T-helper 17 cell (primary cell): ENCODE results near the gene FAM229A. TPM values are rescaled to one million over a fixed set of nuclear protein-coding genes. Genes with fewer than 3 reads are reported as not detected.
"Not testable (repeated sequence)": the region's sequence is repeated elsewhere in the genome, so short reads cannot be mapped to it uniquely, and the experiment has no call there.

Experiments
- ATAC-seq: fragments of 150-1000 bp; cut with Tn5 transposase; 2 replicates; pipeline ENCODE4 v1.10.0; 2021; ENCODE audit warnings: mild to moderate bottlenecking, moderate library complexity
- DNase-seq, 3 donors: peaks; one replicate each; pipeline versions ENCODE4 v3.0.0 to v3.0.0-alpha.2; 2020 to 2021
- H3K9me3 ChIP-seq: one replicate; pipeline ENCODE4 v1.7.0; 2013; ENCODE audit warnings: low read length, mild to moderate bottlenecking; ENCODE audit not compliant: control insufficient read depth, poor library complexity, severe bottlenecking
- H3K27ac Mint-ChIP-seq: one replicate; pipeline ENCODE4 v1.8.0; 2022; ENCODE audit warnings: mild to moderate bottlenecking, moderate library complexity, mixed read lengths
- H3K27me3 Mint-ChIP-seq: one replicate; pipeline ENCODE4 v1.8.0; 2022; ENCODE audit warnings: mixed read lengths
- H3K36me3 Mint-ChIP-seq: one replicate; pipeline ENCODE4 v1.8.0; 2022; ENCODE audit warnings: low read depth, mixed read lengths
- H3K4me1 Mint-ChIP-seq: one replicate; pipeline ENCODE4 v1.8.0; 2022; ENCODE audit warnings: mild to moderate bottlenecking, mixed read lengths
- H3K4me3 Mint-ChIP-seq: one replicate; pipeline ENCODE4 v1.8.0; 2022; ENCODE audit warnings: mild to moderate bottlenecking, moderate library complexity, mixed read lengths
- total RNA-seq, 4 donors: library from RNA in 2 of 4; stranded (reverse) in 2 of 4; gene quantifications; one replicate each; pipeline ENCODE4 v1.2.3 and lab custom pipeline; 2022 to 2026

The FAM229A gene, protein sequence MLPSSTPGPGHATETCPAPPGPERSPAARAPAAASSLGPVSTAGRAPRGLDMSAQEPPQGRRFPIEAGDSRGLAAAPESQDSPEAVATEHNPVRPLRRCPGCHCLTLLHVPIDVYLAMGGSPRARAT
- 10 to 100 TPM; 30.1 to 32.9 TPM for total RNA-seq
- total RNA-seq (lab: John Stamatoyannopoulos, UW) = 24.2 to 24.8 reads per million in 2 donors

DNA sequence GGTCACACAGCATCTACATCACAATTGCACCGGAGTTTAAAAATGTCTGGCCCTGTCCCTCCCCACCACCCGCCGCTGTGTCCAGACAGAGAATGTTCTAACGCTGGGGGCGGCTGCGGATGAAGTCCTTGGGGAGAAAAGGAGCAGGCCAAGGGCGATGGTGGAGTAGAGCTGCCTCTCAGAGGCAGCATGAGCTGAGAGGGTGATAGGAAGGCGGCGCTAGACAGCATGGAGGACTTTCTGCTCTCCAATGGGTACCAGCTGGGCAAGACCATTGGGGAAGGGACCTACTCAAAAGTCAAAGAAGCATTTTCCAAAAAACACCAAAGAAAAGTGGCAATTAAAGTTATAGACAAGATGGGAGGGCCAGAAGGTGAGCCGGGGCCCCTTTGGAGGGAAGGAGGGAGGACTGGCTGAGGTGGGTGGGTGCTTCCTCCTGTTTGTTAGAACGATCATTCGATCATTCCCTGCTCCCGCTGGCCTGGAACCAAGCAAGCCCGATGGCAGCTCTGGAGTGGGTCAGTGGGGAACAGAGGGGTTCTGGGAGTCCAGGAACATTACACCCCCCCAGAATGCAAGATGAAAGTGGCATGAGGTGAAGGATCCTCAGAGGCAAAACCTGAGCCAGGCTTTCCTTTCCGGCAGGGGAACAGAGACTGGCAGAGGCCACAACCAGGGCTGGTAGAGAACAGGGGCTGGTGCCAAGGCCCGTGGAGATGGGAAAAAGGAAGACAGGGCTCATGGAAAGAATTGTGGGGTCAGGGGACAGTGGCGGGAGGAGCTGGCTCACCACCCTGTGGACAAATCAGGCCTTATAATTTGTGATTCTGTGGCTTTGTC lies at the start of gene FAM229A, which contains the start of gene TSSK3:
Gene FAM229A (minus strand): TSS at position 12 of the 840 bp plus-strand sequence. CDS start 394 bp downstream, outside the sequence.
Gene TSSK3 (plus strand): TSS at position 66 of the 840 bp plus-strand sequence. CDS start 163 bp downstream, at position 229.
- peak within 1 kb of the TSS; percentile 28 for H3K4me3 Mint-ChIP-seq
- H3K9me3 ChIP-seq = no peaks in the 10 kb centered on the region
- peaks cover 18% of the 10 kb centered on the region for H3K4me1 Mint-ChIP-seq
- peak within 1 kb of the TSS; percentile 45 for H3K27ac Mint-ChIP-seq
- peaks cover 12% of the 10 kb centered on the region for H3K27me3 Mint-ChIP-seq
- DNase-seq (no peak), ATAC-seq (no peak)
- H3K36me3 Mint-ChIP-seq = peaks cover 3% of the 10 kb centered on the region

DNA sequence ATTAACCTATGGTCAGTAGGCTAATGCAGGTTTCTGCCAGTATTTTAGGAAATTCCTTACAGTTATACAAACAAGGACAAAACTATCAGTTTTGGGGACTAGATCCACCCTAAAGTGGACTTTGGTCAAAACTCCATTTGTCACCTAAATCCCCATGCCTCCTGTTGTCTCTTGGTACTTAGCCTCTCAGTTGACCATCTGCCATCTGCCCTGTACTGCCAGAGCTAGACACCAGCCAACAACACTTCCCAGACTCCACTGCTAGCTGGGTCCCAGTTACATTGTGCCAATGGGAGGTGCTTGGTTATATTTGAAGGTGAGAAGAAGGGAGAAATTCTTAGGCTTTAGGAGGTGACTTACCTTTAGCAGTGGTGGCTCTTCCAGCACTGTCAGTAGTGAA lies 49.0 kb upstream of the FAM229A start:
- peaks cover 26% of the 10 kb centered on the region for H3K27me3 Mint-ChIP-seq
- peaks cover 3% of the 10 kb centered on the region for H3K36me3 Mint-ChIP-seq
- no peak overlapping the region for H3K27ac Mint-ChIP-seq
- peaks cover 6% of the 10 kb centered on the region for H3K4me1 Mint-ChIP-seq
- no peaks in the 10 kb centered on the region for H3K9me3 ChIP-seq
- H3K4me3 Mint-ChIP-seq = no peak overlapping the region
- no peak for DNase-seq
- no peak for ATAC-seq

DNA sequence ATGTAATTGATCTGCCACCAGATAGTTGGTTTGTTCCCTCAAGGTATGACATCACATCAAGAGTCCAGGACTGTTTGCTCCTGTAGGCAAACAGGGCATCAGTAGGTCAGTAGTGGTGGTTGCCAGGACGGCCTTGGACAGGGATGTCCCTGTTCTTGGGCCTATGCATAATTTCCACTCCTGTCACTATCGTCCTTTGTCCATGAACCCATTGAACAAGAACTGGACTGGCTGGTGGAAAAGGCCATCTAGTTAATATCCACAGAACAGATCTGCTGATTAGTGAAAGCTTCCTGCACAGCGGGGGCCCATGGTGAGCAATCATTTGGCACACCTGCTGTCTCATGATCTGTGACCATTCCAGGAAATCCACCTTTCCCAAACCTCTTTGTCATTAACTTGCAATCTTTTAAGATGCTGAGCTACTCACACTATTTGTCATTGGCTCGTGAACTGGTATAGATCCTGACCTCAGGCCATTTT lies 44.4 kb upstream of the FAM229A start:
- DNase-seq = no peak
- Mint-ChIP-seq H3K27ac (no peak overlapping the region), H3K36me3 (no peaks in the 10 kb centered on the region), H3K4me3 (no peak overlapping the region), H3K27me3 (peaks cover 3% of the 10 kb centered on the region), H3K4me1 (no peaks in the 10 kb centered on the region)
- no peak for ATAC-seq
- H3K9me3 ChIP-seq = no peaks in the 10 kb centered on the region

DNA sequence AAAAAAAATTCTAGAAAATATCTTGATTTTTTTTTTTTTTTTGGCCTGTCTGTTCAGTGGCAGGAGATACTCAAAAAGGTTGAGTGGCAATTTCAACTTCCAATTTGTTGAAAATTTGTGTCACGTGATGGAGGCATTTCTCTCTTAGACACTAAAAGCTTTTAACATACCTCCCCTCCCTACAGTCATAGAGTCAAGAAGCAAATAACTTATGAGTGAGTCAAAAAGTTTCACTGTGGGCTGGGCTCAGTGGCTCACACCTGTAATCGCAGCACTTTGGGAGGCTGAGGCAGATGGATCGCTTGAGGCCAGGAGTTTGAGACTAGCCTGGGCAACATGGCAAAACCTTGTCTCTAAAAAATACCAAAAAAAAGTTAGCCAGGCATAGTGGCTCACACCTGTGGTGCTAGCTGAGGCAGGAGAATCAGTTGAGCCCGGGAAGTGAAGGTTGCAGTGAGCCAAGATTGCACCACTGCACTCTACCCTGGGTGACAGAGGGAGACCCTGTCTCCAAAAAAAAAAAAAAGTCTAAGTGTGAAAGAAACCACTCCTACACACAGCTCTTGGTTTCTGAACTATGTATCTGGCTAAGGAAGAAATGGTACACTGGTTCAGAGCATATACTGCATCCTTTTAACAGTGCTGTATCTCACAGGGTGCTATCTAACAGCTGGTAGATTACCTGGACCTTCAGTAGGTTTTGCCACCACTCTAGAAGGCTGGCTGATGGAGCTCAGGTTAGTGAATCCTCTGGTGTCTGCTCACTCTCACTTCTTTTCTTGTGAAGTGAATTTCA lies 43.6 kb upstream of the FAM229A start:
- H3K4me3 Mint-ChIP-seq = no peak overlapping the region
- DNase-seq (no peak), ATAC-seq (no peak)
- H3K27me3 Mint-ChIP-seq = no peaks in the 10 kb centered on the region
- no peaks in the 10 kb centered on the region for H3K4me1 Mint-ChIP-seq
- H3K9me3 ChIP-seq = no peaks in the 10 kb centered on the region
- H3K27ac Mint-ChIP-seq = no peak overlapping the region
- no peaks in the 10 kb centered on the region for H3K36me3 Mint-ChIP-seq

DNA sequence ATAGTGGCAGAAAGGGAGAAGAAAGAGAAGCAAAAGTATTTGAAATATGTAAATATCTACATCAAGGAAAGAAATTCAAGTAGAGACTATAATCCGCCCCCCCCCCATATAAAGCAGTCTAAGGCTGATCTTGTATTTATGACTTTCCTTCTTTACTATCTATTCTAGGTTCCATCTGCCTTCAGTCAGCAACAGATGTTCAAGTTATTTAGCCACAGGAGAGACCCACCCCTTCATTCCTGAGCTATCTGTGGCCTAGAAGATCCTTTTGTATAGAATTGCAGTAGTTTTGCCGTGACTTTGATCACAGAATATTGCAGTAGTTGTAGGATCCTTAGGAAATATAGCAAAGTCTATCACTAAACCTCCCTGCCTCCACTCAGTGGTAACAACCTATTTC lies 42.7 kb upstream of the FAM229A start:
- no peak overlapping the region for H3K27ac Mint-ChIP-seq

DNA sequence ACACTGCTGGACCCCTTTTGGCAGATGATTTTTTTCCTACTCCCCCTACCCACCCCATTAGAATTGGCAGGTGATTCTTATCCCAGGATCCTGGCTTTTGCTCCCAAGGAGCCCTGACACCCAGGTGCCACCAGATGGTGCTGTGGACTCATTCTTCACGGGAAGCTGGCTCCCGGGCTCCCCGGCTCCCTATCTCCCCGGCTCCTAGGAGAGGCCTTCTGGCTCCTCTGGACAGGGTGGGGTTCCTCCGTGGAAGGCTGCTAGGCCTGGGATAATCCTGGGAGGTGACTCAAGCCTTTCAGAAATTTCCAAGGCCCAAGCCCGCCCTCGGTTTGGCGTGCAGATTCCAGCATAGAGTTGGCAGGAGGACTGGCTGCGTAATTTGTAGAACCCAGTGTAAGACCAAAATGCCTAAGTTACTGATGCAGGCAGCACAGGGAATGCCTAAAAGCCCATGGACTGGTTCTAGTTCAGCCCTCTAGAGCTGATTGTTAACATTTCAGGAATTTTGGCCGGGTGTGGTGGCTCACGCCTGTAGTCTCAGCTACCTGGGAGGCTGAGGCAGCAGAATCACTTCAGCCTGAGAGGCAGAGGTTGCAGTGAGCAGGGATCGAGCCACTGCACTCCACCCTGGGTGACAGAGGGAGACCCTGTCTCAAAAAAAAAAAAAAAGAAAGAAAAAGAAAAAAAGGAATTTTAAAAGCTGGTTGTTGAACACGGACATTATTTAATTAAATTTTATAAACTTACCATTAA lies 38.8 kb upstream of the FAM229A start:
- DNase-seq = peak; percentile 25 to 35 (median 29)
- ATAC-seq = peak; percentile 78
- H3K36me3 Mint-ChIP-seq = no peaks in the 10 kb centered on the region
- H3K4me3 Mint-ChIP-seq = no peak overlapping the region
- no peaks in the 10 kb centered on the region for H3K27me3 Mint-ChIP-seq
- peaks cover 2% of the 10 kb centered on the region for H3K4me1 Mint-ChIP-seq
- no peak overlapping the region for H3K27ac Mint-ChIP-seq
- no peaks in the 10 kb centered on the region for H3K9me3 ChIP-seq

More for the DNA sequence above, 42.7 kb upstream of the FAM229A start:
- Mint-ChIP-seq H3K4me1 (peaks cover 2% of the 10 kb centered on the region), H3K27me3 (no peaks in the 10 kb centered on the region), H3K36me3 (no peaks in the 10 kb centered on the region), H3K4me3 (no peak overlapping the region)
- ATAC-seq = no peak
- no peak for DNase-seq
- H3K9me3 ChIP-seq = no peaks in the 10 kb centered on the region

DNA sequence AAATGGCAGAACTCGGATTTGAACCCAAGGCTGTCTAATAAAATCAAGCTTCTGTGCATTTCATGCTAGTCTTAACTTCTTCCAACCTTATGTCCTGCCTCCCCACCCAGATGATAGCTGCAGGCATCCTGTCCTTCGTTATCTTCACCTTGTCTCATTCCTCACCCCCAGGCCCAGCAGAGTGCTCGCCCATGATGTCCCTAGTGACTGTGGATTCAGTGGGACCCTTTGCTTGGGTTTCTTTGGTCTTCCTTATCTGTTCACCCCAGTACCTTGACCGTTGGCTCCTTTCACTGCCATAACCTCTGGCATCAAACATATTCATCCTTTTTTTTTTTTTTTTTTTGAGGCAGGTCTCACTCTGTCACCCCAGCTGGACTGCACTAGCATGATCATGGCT lies 37.6 kb upstream of the FAM229A start:
- H3K4me1 Mint-ChIP-seq = peaks cover 6% of the 10 kb centered on the region
- no peak overlapping the region for H3K4me3 Mint-ChIP-seq
- no peaks in the 10 kb centered on the region for H3K27me3 Mint-ChIP-seq
- H3K36me3 Mint-ChIP-seq = no peaks in the 10 kb centered on the region
- no peaks in the 10 kb centered on the region for H3K9me3 ChIP-seq
- no peak overlapping the region for H3K27ac Mint-ChIP-seq
- ATAC-seq (no peak), DNase-seq (no peak)

DNA sequence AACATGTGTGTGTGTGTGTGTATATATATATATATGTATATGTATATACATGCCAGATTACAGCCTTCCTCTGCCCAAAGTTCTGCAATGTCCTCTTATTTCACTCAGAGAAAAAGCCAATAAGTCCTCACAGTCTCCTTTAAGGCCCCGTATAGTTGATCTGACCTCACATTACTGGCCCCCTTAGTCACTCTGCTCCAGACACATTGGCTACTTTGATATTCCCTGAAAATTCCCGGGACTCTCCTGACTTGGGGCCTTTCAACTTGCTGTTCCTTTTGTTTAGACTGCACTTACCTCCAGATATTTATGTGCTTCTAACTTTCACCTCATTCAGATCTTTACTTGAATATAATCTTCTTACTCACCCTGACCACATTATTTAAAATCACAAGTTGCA lies 36.1 kb upstream of the FAM229A start:
- Mint-ChIP-seq H3K4me3 (no peak overlapping the region), H3K27ac (no peak overlapping the region), H3K36me3 (peaks cover 3% of the 10 kb centered on the region), H3K4me1 (peaks cover 18% of the 10 kb centered on the region), H3K27me3 (no peaks in the 10 kb centered on the region)
- ATAC-seq (no peak), DNase-seq (no peak)
- H3K9me3 ChIP-seq = no peaks in the 10 kb centered on the region

DNA sequence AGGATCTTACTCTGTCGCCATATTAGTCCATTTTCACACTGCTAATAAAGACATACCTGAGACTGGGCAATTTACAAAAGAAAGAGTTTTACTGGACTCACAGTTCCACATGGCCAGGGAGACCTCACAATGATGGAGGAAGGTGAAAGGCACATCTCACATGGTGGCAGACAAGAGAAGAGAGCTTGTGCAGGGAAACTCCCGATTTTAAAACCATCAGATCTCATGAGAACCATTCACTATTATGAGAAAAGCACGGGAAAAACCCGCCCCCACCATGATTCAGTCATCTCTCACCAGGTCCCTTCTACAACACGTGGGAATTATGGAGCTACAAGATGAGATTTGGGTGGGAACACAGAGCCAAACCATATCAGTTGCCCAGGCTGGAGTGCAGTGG lies 34.2 kb upstream of the FAM229A start:
- not testable (repeated sequence) for H3K36me3 Mint-ChIP-seq, H3K27me3 Mint-ChIP-seq, H3K4me3 Mint-ChIP-seq, ATAC-seq, H3K9me3 ChIP-seq, DNase-seq
- peaks cover 25% of the 10 kb centered on the region for H3K4me1 Mint-ChIP-seq
- peak overlapping the region; percentile 99 for H3K27ac Mint-ChIP-seq

DNA sequence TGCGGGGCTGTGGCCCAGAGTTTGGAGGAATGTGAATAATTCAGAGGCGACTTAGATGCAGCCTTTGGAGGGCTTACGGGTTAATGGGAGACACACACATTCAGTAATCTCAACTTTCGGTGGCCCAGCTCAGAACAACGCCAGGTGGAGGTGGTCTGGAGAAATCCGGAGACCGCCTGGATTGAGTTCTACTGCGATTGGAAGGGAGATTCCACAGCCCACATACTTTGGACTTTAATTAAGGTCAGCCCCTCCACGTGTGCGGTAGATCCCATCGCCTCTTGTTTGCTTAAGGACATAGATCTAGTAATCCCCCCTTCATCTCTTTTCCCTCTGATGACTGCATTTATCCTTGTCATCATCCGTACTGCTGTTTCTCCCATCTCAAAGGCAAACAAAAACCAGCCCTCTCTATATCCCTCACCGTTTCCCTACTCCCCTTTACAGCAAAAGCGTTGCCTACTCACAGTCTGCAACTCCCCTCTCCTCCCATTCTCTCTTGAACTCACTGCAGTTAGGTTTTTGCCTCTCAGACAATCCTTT lies 32.7 kb upstream of the FAM229A start:
- no peaks in the 10 kb centered on the region for H3K27me3 Mint-ChIP-seq
- H3K27ac Mint-ChIP-seq = peak overlapping the region; percentile 99
- peaks cover 5% of the 10 kb centered on the region for H3K36me3 Mint-ChIP-seq
- ATAC-seq (no peak), DNase-seq (no peak)
- H3K9me3 ChIP-seq = no peaks in the 10 kb centered on the region
- peak overlapping the region; percentile 100 for H3K4me3 Mint-ChIP-seq
- peaks cover 22% of the 10 kb centered on the region for H3K4me1 Mint-ChIP-seq

DNA sequence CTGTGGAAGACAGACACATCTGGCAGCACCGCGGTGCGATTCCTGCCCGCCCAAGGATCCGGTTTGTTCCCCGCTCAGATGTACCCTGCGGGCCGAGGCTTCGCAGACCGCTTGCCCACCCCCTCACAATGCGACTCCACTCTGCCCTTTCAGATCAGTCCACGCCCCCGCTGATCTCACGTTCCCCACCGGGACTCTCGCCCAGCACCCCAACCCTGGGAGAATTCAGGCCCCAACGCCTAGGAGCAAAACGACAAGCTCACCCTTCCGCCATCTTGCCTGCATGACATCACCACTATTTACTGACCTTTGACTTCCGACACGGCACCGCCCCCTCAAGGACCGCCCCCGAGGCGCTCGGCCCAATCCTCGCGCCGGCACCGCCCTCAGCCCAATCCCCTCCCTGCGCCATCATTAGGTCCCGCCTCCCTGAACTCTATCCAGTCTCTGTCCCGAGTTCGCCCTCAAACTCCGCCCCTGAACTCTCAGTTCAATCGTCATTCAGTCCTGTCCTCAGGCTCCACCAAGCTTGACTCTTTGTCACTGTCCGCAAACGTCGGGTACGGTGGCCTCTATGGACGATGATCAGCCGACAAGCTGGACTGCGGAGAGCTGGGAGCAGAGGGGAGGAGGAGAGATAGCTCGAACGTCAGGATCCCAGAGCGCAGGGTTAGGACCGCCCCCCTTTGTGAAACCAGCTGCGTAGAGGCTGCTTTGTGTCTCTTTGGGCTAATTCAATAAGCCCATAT lies 32.0 kb upstream of the FAM229A start, which contains the start of gene BSDC1:
Gene BSDC1 (minus strand): TSS at position 301 of the 749 bp plus-strand sequence. CDS start 27 bp downstream, at position 274.
- H3K4me3 Mint-ChIP-seq = peak within 1 kb of the TSS; percentile 100
- H3K4me1 Mint-ChIP-seq = peaks cover 22% of the 10 kb centered on the region
- no peaks in the 10 kb centered on the region for H3K27me3 Mint-ChIP-seq
- no peaks in the 10 kb centered on the region for H3K9me3 ChIP-seq
- DNase-seq (peak; percentile 96 to 97 (median 96)), ATAC-seq (peak; percentile 98)
- H3K27ac Mint-ChIP-seq = peak within 1 kb of the TSS; percentile 99
- peaks cover 5% of the 10 kb centered on the region for H3K36me3 Mint-ChIP-seq

DNA sequence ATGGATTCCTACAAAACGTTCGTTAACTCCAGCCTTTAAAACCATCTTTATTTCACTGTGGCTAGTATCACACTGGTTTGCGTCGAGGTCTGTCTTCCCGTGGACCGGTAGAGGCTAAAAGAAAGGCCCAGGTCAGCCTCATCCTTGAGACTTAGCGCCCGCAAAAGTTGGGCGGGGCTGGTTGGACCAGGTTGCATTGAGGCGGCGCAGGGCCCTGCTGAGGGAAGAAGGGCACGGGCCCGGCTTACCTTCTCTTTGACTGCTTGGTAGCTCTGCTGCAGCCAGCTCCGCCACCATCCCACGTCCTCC lies 31.5 kb upstream of the FAM229A start:
- H3K27me3 Mint-ChIP-seq = no peaks in the 10 kb centered on the region
- peak; percentile 26 for ATAC-seq
- H3K4me1 Mint-ChIP-seq = peaks cover 22% of the 10 kb centered on the region
- peaks cover 5% of the 10 kb centered on the region for H3K36me3 Mint-ChIP-seq
- no peaks in the 10 kb centered on the region for H3K9me3 ChIP-seq
- peak in 2 of 3 donors; percentile 23 to 35 for DNase-seq
- H3K4me3 Mint-ChIP-seq = peak overlapping the region; percentile 100
- peak overlapping the region; percentile 99 for H3K27ac Mint-ChIP-seq
